GM12878 (cell line): ENCODE data around the gene ATP5F1A. TPM values are rescaled to one million over a fixed set of nuclear protein-coding genes. Genes with fewer than 3 reads are reported as not detected.

Experiments
- ATAC-seq: fragments of 200-7000 bp; cut with Tn5 transposase; 3 replicates; pipeline ENCODE4 v1.9.1; 2020; ENCODE audit warnings: mild to moderate bottlenecking, moderate library complexity
- BruUV-seq: library from RNA; stranded (reverse); fragments of 400-500 nt; replicated peaks from 2 replicates; lab custom pipeline; 2021; lab: Mats Ljungman, UMichigan
- CTCF ChIA-PET: fragments of 300-600 bp; sonication (Branson Sonifier 250); formaldehyde crosslinking; extraction: SDS; loops from one replicate; lab custom pipeline; 2021; ENCODE audit warnings: inconsistent platforms; lab: Yijun Ruan, JAX
- POLR2A ChIA-PET: fragments of 350-600 bp; formaldehyde crosslinking; extraction: SDS; loops from one replicate; lab custom pipeline; 2021; ENCODE audit warnings: inconsistent platforms; lab: Charles Lee
- RAD21 ChIA-PET: fragments of 300-600 bp; sonication (Branson Sonifier 250); formaldehyde crosslinking; loops from one replicate; lab custom pipeline; 2023; ENCODE audit warnings: antibody characterized with exemption; ENCODE audit not compliant: unreplicated experiment; lab: Charles Lee
- SMC1A ChIA-PET: fragments of 300-600 bp; sonication (Branson Sonifier 250); formaldehyde crosslinking; loops from one replicate; lab custom pipeline; 2023; ENCODE audit not compliant: unreplicated experiment, uncharacterized antibody; lab: Charles Lee
- DNase-seq: peaks from one replicate; pipeline ENCODE4 v3.0.0-alpha.2; 2011; ENCODE audit warnings: low read depth, low spot score
- FAIRE-seq: peaks from 3 replicates; lab custom pipeline; 2011; peaks lifted over from hg19 to GRCh38; lab: Jason Lieb, UNC
- H2AFZ ChIP-seq: 2 replicates; pipeline ENCODE4 v1.6.0; 2011; ENCODE audit warnings: low read depth, low read length, control low read depth; ENCODE audit not compliant: control insufficient read depth
- H3K27ac ChIP-seq: 2 replicates; pipeline ENCODE4 v1.5.1; 2011; ENCODE audit warnings: control low read depth; ENCODE audit not compliant: control insufficient read depth, insufficient read depth
- H3K27me3 ChIP-seq, 2 experiments: replicated peaks in 1 of 2; 2 replicates each; pipeline versions ENCODE4 v1.6.0 to v1.6.1; 2011; ENCODE audit warnings: low read length in 1 of 2; ENCODE audit not compliant: control insufficient read depth in 2 of 2, insufficient read depth in 2 of 2
- H3K36me3 ChIP-seq, 2 experiments: 2 replicates each; pipeline ENCODE4 v1.5.1; 2011; ENCODE audit warnings: low read length in 1 of 2; ENCODE audit not compliant: control insufficient read depth in 2 of 2, insufficient read depth in 2 of 2
- H3K4me1 ChIP-seq: 2 replicates; pipeline ENCODE4 v1.6.1; 2011; ENCODE audit warnings: mild to moderate bottlenecking, low read length, moderate library complexity, mixed read lengths; ENCODE audit not compliant: control insufficient read depth, insufficient read depth
- H3K4me2 ChIP-seq: 2 replicates; pipeline ENCODE4 v1.6.0; 2011; ENCODE audit warnings: control low read depth; ENCODE audit not compliant: control insufficient read depth, insufficient read depth
- H3K4me3 ChIP-seq: fragments of 200-600 bp; sonication (generic); 2 replicates; pipeline ENCODE4 v1.5.1; 2016
- H3K79me2 ChIP-seq: 2 replicates; pipeline ENCODE4 v1.6.0; 2011; ENCODE audit warnings: low read length; ENCODE audit not compliant: control insufficient read depth, insufficient read depth
- H3K9ac ChIP-seq: 2 replicates; pipeline ENCODE4 v1.8.0; 2011; ENCODE audit warnings: low read length, control low read depth, mixed read lengths; ENCODE audit not compliant: control insufficient read depth, insufficient read depth
- H3K9me3 ChIP-seq: replicated peaks from 3 replicates; pipeline ENCODE4 v1.5.1; 2011; ENCODE audit warnings: mild to moderate bottlenecking, low read length; ENCODE audit not compliant: control insufficient read depth, insufficient read depth
- H4K20me1 ChIP-seq: 2 replicates; pipeline ENCODE4 v1.6.0; 2011; ENCODE audit not compliant: control insufficient read depth, insufficient read depth
- ELK1 ChIP-seq: IDR thresholded peaks from 2 replicates; pipeline ENCODE4 v1.6.1; 2012; ENCODE audit warnings: low read depth, low read length, improper control_type of control experiment
- NFXL1 ChIP-seq: fragments of 450-650 bp; IDR thresholded peaks from 2 replicates; pipeline ENCODE4 v1.6.1; 2017; ENCODE audit warnings: antibody characterized with exemption, mild to moderate bottlenecking, borderline replicate concordance
- NKRF ChIP-seq: fragments of 450-650 bp; conservative IDR thresholded peaks from 2 replicates; pipeline ENCODE4 v1.6.1; 2017; ENCODE audit warnings: mild to moderate bottlenecking, moderate library complexity
- NR2C2 ChIP-seq: IDR thresholded peaks from 2 replicates; pipeline ENCODE4 v1.6.1; 2011; ENCODE audit warnings: borderline replicate concordance, low read depth; ENCODE audit not compliant: control insufficient read depth, insufficient read length
- RELA ChIP-seq: fragments of 450-650 bp; IDR thresholded peaks from 2 replicates; pipeline ENCODE4 v1.8.0; 2014; ENCODE audit warnings: borderline replicate concordance; ENCODE audit not compliant: partially characterized antibody
- TAF1 ChIP-seq: IDR thresholded peaks from 2 replicates; pipeline ENCODE4 v1.6.1; 2011; ENCODE audit warnings: mild to moderate bottlenecking, low read depth, low read length, borderline replicate concordance
- ZNF217 ChIP-seq: fragments of 450-650 bp; IDR thresholded peaks from 2 replicates; pipeline ENCODE4 v1.6.1; 2017; ENCODE audit warnings: antibody characterized with exemption, mild to moderate bottlenecking
- ZSCAN29 ChIP-seq: fragments of 450-650 bp; IDR thresholded peaks from 2 replicates; pipeline ENCODE4 v1.6.1; 2017; ENCODE audit warnings: mild to moderate bottlenecking, moderate library complexity
- WGBS: methylation state at CpG from one replicate; pipeline ENCODE4 v1.1.6; 2016; ENCODE audit warnings: low lambda C conversion rate; ENCODE audit not compliant: insufficient replicate concordance, insufficient coverage; ENCODE audit errors: missing lambda C conversion rate; 5-methylcytosine and 5-hydroxymethylcytosine counted together
- in situ Hi-C: fragments of 300-500 bp; cut with MboI; formaldehyde crosslinking; loops from 9 replicates; pipeline ENCODE4 v1.14.3; 2018; ENCODE audit warnings: mixed read lengths
- intact Hi-C: fragments of 100-400 bp; cut with micrococcal nuclease; formaldehyde crosslinking; loops from one replicate; pipeline ENCODE4 v1.14.2; 2022; ENCODE audit not compliant: unreplicated experiment
- polyA plus RNA-seq, 11 experiments: library from polyadenylated mRNA; depleted of rRNA in 4 of 11; unstranded in 6 of 11; stranded (reverse) in 5 of 11; fragments of >200 nt; fragmentation: Nextera tagmentation in 4 of 11; fragmentation: Illumina TruSeq in 1 of 11; extraction: Ambion mirVana in 4 of 11; extraction: Trizol in 1 of 11; gene quantifications; 1 replicate in 1 of 11; 2 replicates in 10 of 11; pipeline versions ENCODE4 v1.2.1 to v1.2.3, GENCODE V29; 2011 to 2016; ENCODE audit warnings: inconsistent platforms in 2 of 11, missing spikeins in 2 of 11, low read depth in 1 of 11
- total RNA-seq, 4 experiments: library from RNA; depleted of rRNA in 3 of 4; stranded (reverse); fragments of >200 nt in 3 of 4; fragmentation: Illumina TruSeq in 1 of 4; extraction: Trizol in 1 of 4; gene quantifications; 2 replicates each; pipeline versions ENCODE4 v1.2.1 to v1.2.3, GENCODE V29; 2013 to 2021

ATP5F1A gene
- total and polyA plus RNA-seq, 10 of the 15 experiments (the other 5 are each of a cell fraction or from before 2014, with no cell fraction given) = 592 to 1,161 (median 723) TPM

- no peak for DNase-seq
- FAIRE-seq = no peak
- H3K36me3 ChIP-seq = no peaks in the 10 kb centered on the region
- H3K4me2 ChIP-seq = no peak overlapping the region
- WGBS = 98% methylated on average over 4 of the region's 4 CpGs
- TF ChIP-seq RELA = no peak
- TF ChIP-seq TAF1 = no peak
- no peak for TF ChIP-seq ELK1
- no peak for TF ChIP-seq NKRF
- no peak for TF ChIP-seq ZNF217
- no peak for TF ChIP-seq NR2C2
- no peak for TF ChIP-seq NFXL1
- TF ChIP-seq ZSCAN29 = no peak
- TF ChIP-seq, all 136 proteins: peak for 0
- Histone ChIP-seq H3K27ac (no peak overlapping the region), H2AFZ (no peak overlapping the region), H3K27me3 (no peaks in the 10 kb centered on the region), H3K79me2 (no peaks in the 10 kb centered on the region), H4K20me1 (no peaks in the 10 kb centered on the region), H3K9me3 (no peaks in the 10 kb centered on the region), H3K4me3 (no peak overlapping the region), H3K4me1 (no peaks in the 10 kb centered on the region), H3K9ac (no peak overlapping the region)
- ChIA-PET POLR2A (no interaction called here), CTCF (interaction anchor here (0.6 to 1.5 kb wide), 2 partner anchors 9 to 1051 kb away, joined by 3 to 9 read pairs; no protein-coding TSS in a partner anchor), SMC1A (no interaction called here), RAD21 (interaction anchor here (0.7 kb wide), 1 partner anchor 774 kb away, joined by 3 read pairs; no protein-coding TSS in a partner anchor)
- no TSS peak for BruUV-seq
- in situ Hi-C loops = loop anchor here (10.0 kb wide), 1 partner anchor 345 kb away; no protein-coding TSS in a partner anchor
- intact Hi-C loops = no loop called here
- ATAC-seq = no peak
Observed at GRCh38 chr18:46140173-46140572, 42.1 kb upstream of the ATP5F1A start.
